B cell (primary cell): ENCODE results near the gene COTL1. TPM values are rescaled to one million over a fixed set of nuclear protein-coding genes. Genes with fewer than 3 reads are reported as not detected.

Experiments used
- ATAC-seq: fragments of 200-7000 bp; cut with Tn5 transposase; one replicate; pipeline ENCODE4 v1.10.0; 2021; ENCODE audit warnings: low read depth, mild to moderate bottlenecking, moderate number of reproducible peaks, moderate library complexity
- CTCF ChIA-PET: fragments of 350-600 bp; sonication (Branson Sonifier 250); formaldehyde crosslinking; loops from one replicate; lab custom pipeline; 2021; ENCODE audit warnings: antibody characterized with exemption, inconsistent platforms; lab: Charles Lee
- POLR2A ChIA-PET: fragments of 350-600 bp; sonication (Branson Sonifier 250); formaldehyde crosslinking; loops from one replicate; lab custom pipeline; 2021; ENCODE audit warnings: antibody characterized with exemption; lab: Charles Lee
- DNase-seq: peaks from one replicate; pipeline ENCODE4 v3.0.0; 2013
- H2AFZ ChIP-seq: 2 replicates; pipeline ENCODE4 v1.6.1; 2012; ENCODE audit warnings: mild to moderate bottlenecking, low read depth, low read length; ENCODE audit not compliant: insufficient read depth, poor library complexity, severe bottlenecking
- H3K27ac ChIP-seq, 2 donors: 1 replicate in 1 of 2; 2 replicates in 1 of 2; pipeline ENCODE4 v1.5.1; 2012 to 2013; ENCODE audit warnings: low read length in 2 of 2, mild to moderate bottlenecking in 2 of 2, moderate library complexity in 1 of 2
- H3K27me3 ChIP-seq, 4 experiments: fragments of 200-600 bp in 1 of 4; sonication (generic) in 1 of 4; replicated peaks in 1 of 4; 1 replicate in 2 of 4; 2 replicates in 2 of 4; pipeline versions ENCODE4 v1.6.1 to v1.7.0; 2013 to 2016; ENCODE audit warnings: low read length in 3 of 4, mild to moderate bottlenecking in 2 of 4, mixed read lengths in 1 of 4, moderate library complexity in 1 of 4; ENCODE audit not compliant: insufficient read depth in 4 of 4, control insufficient read depth in 3 of 4; ENCODE audit errors: control extremely low read depth in 1 of 4
- H3K36me3 ChIP-seq, 2 experiments: replicated peaks in 1 of 2; 1 replicate in 1 of 2; 2 replicates in 1 of 2; pipeline versions ENCODE4 v1.6.1 to v1.7.1; 2013; ENCODE audit warnings: low read length in 1 of 2; ENCODE audit not compliant: insufficient read depth in 2 of 2, control insufficient read depth in 1 of 2; ENCODE audit errors: control extremely low read depth in 1 of 2, extremely low read depth in 1 of 2
- H3K4me1 ChIP-seq, 2 donors: fragments of 200-600 bp in 1 of 2; sonication (generic) in 1 of 2; 1 replicate in 1 of 2; 2 replicates in 1 of 2; pipeline versions ENCODE4 v1.5.1 to v1.6.1; 2013 to 2017; ENCODE audit warnings: low read length in 2 of 2; ENCODE audit not compliant: control insufficient read depth in 2 of 2, insufficient read depth in 2 of 2
- H3K4me2 ChIP-seq: replicated peaks from 2 replicates; pipeline ENCODE3; 2012; ENCODE audit warnings: mild to moderate bottlenecking, low read depth, low read length; ENCODE audit not compliant: poor library complexity, severe bottlenecking
- H3K4me3 ChIP-seq, 5 experiments: fragments of 200-600 bp in 1 of 5; sonication (generic) in 1 of 5; 1 replicate in 3 of 5; 2 replicates in 2 of 5; pipeline versions ENCODE4 v1.5.1 to v1.7.0; 2011 to 2016; ENCODE audit warnings: low read length in 4 of 5, mild to moderate bottlenecking in 4 of 5, low read depth in 2 of 5, control low read depth in 1 of 5, moderate library complexity in 1 of 5; ENCODE audit not compliant: insufficient read depth in 1 of 5; ENCODE audit errors: control extremely low read depth in 1 of 5, extremely low read depth in 1 of 5
- H3K79me2 ChIP-seq: fragments of 200-600 bp; sonication (generic); one replicate; pipeline ENCODE4 v1.6.0; 2016; ENCODE audit warnings: low read length; ENCODE audit not compliant: control insufficient read depth, insufficient read depth
- H3K9ac ChIP-seq: fragments of 200-600 bp; sonication (generic); 2 replicates; pipeline ENCODE4 v1.6.1; 2017; ENCODE audit warnings: mild to moderate bottlenecking, low read length, moderate library complexity
- H3K9me3 ChIP-seq, 3 donors: one replicate each; pipeline versions ENCODE4 v1.6.1 to v1.7.1; 2013; ENCODE audit warnings: low read length in 2 of 3; ENCODE audit not compliant: control insufficient read depth in 2 of 3, insufficient read depth in 1 of 3; ENCODE audit errors: control extremely low read depth in 1 of 3
- H4K20me1 ChIP-seq: 2 replicates; pipeline ENCODE4 v1.6.0; 2012; ENCODE audit warnings: mild to moderate bottlenecking, low read length; ENCODE audit not compliant: insufficient read depth, control insufficient read depth, poor library complexity, severe bottlenecking
- H3K27ac Mint-ChIP-seq: one replicate; pipeline ENCODE4 v1.8.0; 2021; ENCODE audit warnings: mixed read lengths
- H3K27me3 Mint-ChIP-seq: one replicate; pipeline ENCODE4 v1.8.0; 2021; ENCODE audit warnings: mixed read lengths
- H3K4me1 Mint-ChIP-seq: one replicate; pipeline ENCODE4 v1.8.0; 2021; ENCODE audit warnings: mixed read lengths
- H3K4me3 Mint-ChIP-seq: one replicate; pipeline ENCODE4 v1.8.0; 2021; ENCODE audit warnings: mixed read lengths
- H3K9me3 Mint-ChIP-seq: one replicate; pipeline ENCODE4 v1.8.0; 2022; ENCODE audit warnings: mixed read lengths; ENCODE audit not compliant: insufficient read depth
- CTCF ChIP-seq: fragments of 200-600 bp; IDR thresholded peaks from one replicate; pipeline ENCODE4 v1.8.0; 2022; ENCODE audit warnings: antibody characterized with exemption, mild to moderate bottlenecking
- EZH2 ChIP-seq: IDR thresholded peaks from 2 replicates; pipeline ENCODE4 v1.6.1; 2012; ENCODE audit warnings: borderline replicate concordance, low read depth, mild to moderate bottlenecking, moderate library complexity, low read length; ENCODE audit not compliant: insufficient read depth, poor library complexity, severe bottlenecking
- WGBS: methylation state at CpG from one replicate; pipeline ENCODE4 v1.1.5; 2013; ENCODE audit warnings: missing lambda C conversion rate; ENCODE audit not compliant: insufficient coverage; 5-methylcytosine and 5-hydroxymethylcytosine counted together
- intact Hi-C: fragments of 100-400 bp; cut with micrococcal nuclease; formaldehyde crosslinking; loops from one replicate; pipeline ENCODE4 v1.10.0; 2022
- polyA plus RNA-seq: library from polyadenylated mRNA; depleted of rRNA; stranded (reverse); fragments of >200 nt; gene quantifications from 2 replicates; pipeline ENCODE4 v1.2.3, GENCODE V29; 2012
- total RNA-seq, 2 donors: library from RNA; stranded (reverse); fragments of 120-200 nt in 1 of 2; gene quantifications; 1 replicate in 1 of 2; 2 replicates in 1 of 2; pipeline versions ENCODE4 v1.2.3 to v1.2.4, GENCODE V29; 2013 to 2022

Gene COTL1
- total and polyA plus RNA-seq, 2 donors (not counting 1 experiment from before 2014, with no cell fraction given), result 158 to 264 TPM

GRCh38 chr16:84613408-84614072 lies 4.3 kb downstream of the COTL1 start:
- peaks cover 0 to 67% of the 10 kb centered on the region in 2 experiments for H3K36me3 ChIP-seq
- intact Hi-C loops, result no loop called here
- H3K27ac Mint-ChIP-seq, result peak overlapping the region; percentile 90
- H3K9me3 Mint-ChIP-seq, result peaks cover 4% of the 10 kb centered on the region
- H3K9me3 ChIP-seq, result peaks cover 3 to 11% (median 6%) of the 10 kb centered on the region in 3 donors
- peak overlapping the region; percentile 2 for H3K4me3 Mint-ChIP-seq
- H3K4me3 ChIP-seq, result no peak overlapping the region
- H3K4me1 ChIP-seq, result peaks cover 66 to 89% of the 10 kb centered on the region in 2 donors
- ATAC-seq (no peak), DNase-seq (no peak)
- WGBS, result 79% methylated on average over 5 of the region's 7 CpGs
- H3K9ac ChIP-seq, result no peak overlapping the region
- H3K27ac ChIP-seq, result peak overlapping the region in 1 of 2 donors; percentile 72
- peak overlapping the region; percentile 21 for H3K4me2 ChIP-seq
- ChIA-PET POLR2A (interaction anchor here (0.5 to 0.6 kb wide), 2 partner anchors 22 to 102 kb away, joined by 3 read pairs; no protein-coding TSS in a partner anchor), CTCF (interaction anchor here (1.0 to 29.5 kb wide), 4 partner anchors 9 to 116 kb away, joined by 8 to 536 read pairs (median 280); partner anchors contain the start of gene MEAK7)
- peaks cover 95% of the 10 kb centered on the region for H3K79me2 ChIP-seq
- H4K20me1 ChIP-seq, result peaks cover 31% of the 10 kb centered on the region
- H2AFZ ChIP-seq, result no peak overlapping the region
- no peaks in the 10 kb centered on the region for H3K27me3 Mint-ChIP-seq
- H3K4me1 Mint-ChIP-seq, result peaks cover 78% of the 10 kb centered on the region
- TF ChIP-seq CTCF (no peak), EZH2 (no peak)
- H3K27me3 ChIP-seq, result no peaks in the 10 kb centered on the region

GRCh38 chr16:84612686-84613085 lies 5.2 kb downstream of the COTL1 start:
- H4K20me1 ChIP-seq, result peaks cover 31% of the 10 kb centered on the region
- POLR2A ChIA-PET, result no interaction called here
- peaks cover 73 to 94% of the 10 kb centered on the region in 2 donors for H3K4me1 ChIP-seq
- TF ChIP-seq EZH2 (no peak), CTCF (no peak)
- H3K36me3 ChIP-seq, result peaks cover 0 to 67% of the 10 kb centered on the region in 2 experiments
- Mint-ChIP-seq H3K27me3 (no peaks in the 10 kb centered on the region), H3K9me3 (peaks cover 4% of the 10 kb centered on the region), H3K27ac (peak overlapping the region; percentile 90), H3K4me1 (peaks cover 84% of the 10 kb centered on the region), H3K4me3 (no peak overlapping the region)
- H3K27me3 ChIP-seq, result no peaks in the 10 kb centered on the region
- intact Hi-C loops, result no loop called here
- no peak overlapping the region for H3K4me3 ChIP-seq
- WGBS, result 100% methylated on average over 3 of the region's 7 CpGs
- H3K79me2 ChIP-seq, result peaks cover 96% of the 10 kb centered on the region
- no peak for DNase-seq
- H2AFZ ChIP-seq, result no peak overlapping the region
- H3K4me2 ChIP-seq, result no peak overlapping the region
- no peak for ATAC-seq
- H3K27ac ChIP-seq, result peak overlapping the region in 1 of 2 donors; percentile 72
- H3K9ac ChIP-seq, result no peak overlapping the region
- H3K9me3 ChIP-seq, result peaks cover 3 to 11% (median 6%) of the 10 kb centered on the region in 3 donors
- CTCF ChIA-PET, result interaction anchor here (1.0 to 29.5 kb wide), 4 partner anchors 13 to 117 kb away, joined by 3 to 536 read pairs (median 280); partner anchors contain the start of gene MEAK7
